HG02884 (cell line): Measurements from ENCODE around the gene FHIT.
"Not testable (repeated sequence)": the region's sequence is repeated elsewhere in the genome, so short reads cannot be mapped to it uniquely, and the experiment has no call there.

ENCODE experiments used
- ATAC-seq: cut with Tn5 transposase; IDR thresholded peaks from one replicate; pipeline ENCODE4 v1.9.1; 2021; ENCODE audit warnings: mild to moderate bottlenecking, moderate library complexity; ENCODE audit not compliant: unreplicated experiment

Gene FHIT

DNA sequence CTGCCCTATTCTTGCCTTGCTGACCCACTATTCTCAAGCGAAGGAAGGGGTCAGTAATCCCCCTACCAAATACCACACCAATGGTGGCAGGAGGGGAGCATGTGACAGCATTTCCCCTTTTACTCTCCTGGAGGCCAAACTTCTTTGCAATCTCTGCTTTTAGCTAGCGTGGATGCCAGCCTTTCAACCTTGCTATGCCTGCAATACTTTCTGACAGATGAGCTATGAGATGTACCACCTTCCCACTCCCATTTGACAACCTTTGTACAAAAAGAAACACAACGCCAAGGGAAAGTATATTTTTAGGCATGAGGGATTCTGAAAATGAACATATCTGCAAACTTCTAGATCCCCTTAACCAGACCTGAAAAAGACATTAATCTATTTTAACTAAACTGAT, 302.1 kb downstream of the FHIT start:
- ATAC-seq, result no peak

DNA sequence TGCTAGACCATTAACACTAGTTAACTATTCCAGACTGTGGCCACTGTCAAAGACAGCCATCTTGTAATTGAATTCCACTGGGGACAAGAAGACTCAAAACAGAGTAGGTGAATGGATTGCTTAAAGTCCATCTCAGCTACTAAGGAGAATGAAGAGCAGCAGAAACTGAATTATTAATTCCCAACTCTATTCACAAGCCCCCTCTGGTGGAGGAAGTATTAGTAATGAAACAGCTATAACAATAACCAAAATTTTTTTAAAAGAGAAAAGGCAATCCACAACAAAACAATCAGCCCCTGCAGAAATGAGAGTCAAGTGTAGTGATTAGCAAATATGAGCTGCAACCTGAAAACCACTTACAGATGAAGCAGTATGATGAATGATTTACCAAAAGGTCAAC, 302.8 kb downstream of the FHIT start:
- no peak for ATAC-seq

- ATAC-seq, result no peak
Measured at GRCh38 chr3:60935709-60936108, 315.5 kb downstream of the FHIT start.

- no peak for ATAC-seq
Measured at GRCh38 chr3:60933824-60934223, 317.4 kb downstream of the FHIT start.

- ATAC-seq, result no peak
Measured at GRCh38 chr3:60932643-60933042, 318.6 kb downstream of the FHIT start.

DNA sequence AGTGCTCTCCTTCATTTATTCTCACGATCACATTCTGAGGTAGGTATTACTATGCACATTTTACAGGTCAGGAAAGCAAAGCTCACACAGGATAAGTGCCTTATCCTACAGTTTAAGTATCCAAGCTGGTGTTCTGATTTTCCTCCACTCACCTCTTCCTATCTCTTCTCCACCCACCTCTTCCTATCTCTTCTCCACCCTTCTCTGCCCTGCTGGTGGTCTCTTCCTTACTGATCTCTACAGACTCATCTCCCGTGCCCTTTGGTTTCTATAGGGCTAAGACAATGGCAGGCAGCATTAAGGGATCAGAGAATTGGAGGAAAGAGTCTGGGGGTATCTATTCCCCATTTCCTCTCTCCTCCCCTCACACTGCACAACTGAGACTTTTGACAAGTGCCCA, 319.1 kb downstream of the FHIT start:
- no peak for ATAC-seq

- ATAC-seq, result no peak
Measured at GRCh38 chr3:60931452-60931851, 319.8 kb downstream of the FHIT start.

DNA sequence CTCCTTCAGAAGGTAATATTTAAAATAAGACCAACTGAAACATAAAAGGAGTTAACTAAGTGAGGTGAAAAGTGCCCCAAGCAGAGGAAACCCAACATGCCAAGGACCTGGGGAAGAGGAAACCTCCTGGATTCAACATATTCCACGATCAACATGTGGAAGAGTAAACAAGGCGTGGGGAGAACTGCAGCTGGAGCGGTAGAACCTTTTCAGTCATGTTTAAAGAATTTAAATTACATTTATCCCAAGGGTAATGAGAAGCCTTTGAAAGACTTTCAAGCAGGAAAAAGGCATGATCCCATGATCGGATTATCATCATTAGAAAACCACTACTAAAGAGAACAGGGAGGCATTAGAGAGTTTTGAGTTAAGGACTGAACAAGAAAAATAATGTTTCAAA, 330.7 kb downstream of the FHIT start:
- no peak for ATAC-seq

GRCh38 chr3:60919296-60919695, 332.0 kb downstream of the FHIT start:
- no peak for ATAC-seq

DNA sequence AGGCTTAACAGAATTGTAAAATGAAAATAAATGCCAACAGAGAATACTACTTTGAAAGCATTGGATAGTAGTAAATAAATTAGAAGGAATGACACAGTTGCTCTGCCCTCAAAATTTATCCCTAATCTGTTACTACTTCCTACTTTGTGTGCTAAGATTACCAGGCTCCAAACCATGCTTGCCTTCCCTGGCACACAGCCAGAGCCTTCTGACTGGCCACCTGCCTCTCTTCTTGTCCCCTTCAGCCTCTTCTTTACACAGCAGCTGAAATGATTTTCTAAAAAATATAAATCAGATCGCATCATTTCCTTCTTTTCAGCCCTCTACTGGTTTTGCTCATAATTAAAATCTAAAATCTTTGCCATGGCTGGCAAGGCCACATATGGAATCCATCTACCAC, 334.1 kb downstream of the FHIT start:
- ATAC-seq, result no peak

GRCh38 chr3:60916546-60916945, 334.7 kb downstream of the FHIT start:
- ATAC-seq, result no peak

- no peak for ATAC-seq
Measured at GRCh38 chr3:60913474-60913873, 337.8 kb downstream of the FHIT start.

DNA sequence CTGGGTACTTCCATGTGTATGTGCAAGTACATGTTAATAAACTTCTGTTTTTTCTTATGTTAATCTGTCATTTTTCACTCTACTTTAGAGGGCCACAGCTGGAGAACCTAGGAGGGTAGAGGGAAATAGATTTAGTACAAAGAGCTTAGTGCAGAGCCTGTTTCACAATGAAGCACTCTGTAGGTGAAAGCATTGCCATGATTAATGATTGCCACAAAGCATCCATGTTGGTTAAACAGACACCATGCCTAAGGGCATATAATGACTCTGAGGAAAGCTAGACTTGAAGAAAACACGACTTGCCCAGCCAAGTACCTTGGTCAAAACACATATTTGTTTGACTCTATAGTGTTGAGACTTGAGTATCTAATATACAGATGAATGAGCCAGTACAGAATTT, 338.4 kb downstream of the FHIT start:
- ATAC-seq, result no peak

- ATAC-seq, result no peak
Measured at GRCh38 chr3:60912142-60912541, 339.1 kb downstream of the FHIT start.

DNA sequence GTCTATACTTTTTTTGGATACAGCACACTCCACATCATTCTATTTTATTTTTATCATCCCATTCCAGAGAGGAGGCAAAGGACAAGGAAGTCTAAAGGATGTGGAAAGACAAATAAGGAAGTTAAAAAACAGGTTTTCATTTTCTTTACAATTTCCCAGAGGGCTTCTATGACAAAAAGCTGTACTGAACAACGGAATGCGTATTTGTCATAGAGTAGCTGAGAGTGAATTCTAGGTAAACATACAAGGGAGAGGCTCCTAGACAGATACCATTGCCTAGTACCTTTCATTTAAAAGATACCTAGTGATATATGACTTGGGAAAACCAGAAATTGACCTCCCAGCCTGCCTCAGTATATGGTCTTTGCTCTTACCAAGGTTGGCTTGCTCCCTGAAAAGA, 341.7 kb downstream of the FHIT start:
- no peak for ATAC-seq

DNA sequence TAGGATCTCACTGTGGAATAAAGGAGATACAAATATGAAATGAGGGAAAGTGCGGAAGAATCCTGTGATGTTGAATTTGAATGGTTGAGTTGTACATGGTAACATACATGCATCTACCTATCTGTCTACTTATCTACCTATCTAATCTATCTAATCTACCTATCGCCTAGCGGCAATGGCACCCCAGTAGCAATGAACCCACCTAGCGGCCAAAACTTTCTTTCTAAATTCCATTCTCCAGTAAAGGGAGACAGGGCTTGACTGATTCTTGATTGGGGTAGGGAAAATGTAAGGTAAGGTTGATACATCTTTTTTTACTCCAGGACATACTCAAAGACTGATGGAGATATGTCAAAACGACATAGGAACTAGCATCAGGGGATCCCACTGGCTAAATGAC, 345.0 kb downstream of the FHIT start:
- ATAC-seq, result no peak

DNA sequence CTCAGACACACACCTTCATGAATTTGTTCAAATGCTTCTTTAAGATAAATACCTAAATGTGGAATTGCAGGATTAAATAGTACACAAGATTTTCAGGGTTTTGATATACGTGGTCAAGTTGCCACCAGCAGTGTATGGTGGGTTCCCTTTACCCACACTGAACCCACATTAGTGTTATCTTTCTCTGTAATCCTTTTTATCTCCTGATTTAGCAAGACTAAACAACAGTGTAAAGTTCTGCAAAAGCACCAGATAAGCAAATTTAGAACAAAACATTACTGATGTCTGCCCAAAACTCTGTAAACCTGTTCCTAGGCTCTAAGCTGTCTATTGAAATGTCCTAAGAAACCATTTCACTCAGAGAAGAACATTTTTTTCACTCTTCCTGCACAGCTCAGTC, 352.9 kb downstream of the FHIT start:
- no peak for ATAC-seq

GRCh38 chr3:60893946-60894345, 357.3 kb downstream of the FHIT start:
- ATAC-seq, result no peak

DNA sequence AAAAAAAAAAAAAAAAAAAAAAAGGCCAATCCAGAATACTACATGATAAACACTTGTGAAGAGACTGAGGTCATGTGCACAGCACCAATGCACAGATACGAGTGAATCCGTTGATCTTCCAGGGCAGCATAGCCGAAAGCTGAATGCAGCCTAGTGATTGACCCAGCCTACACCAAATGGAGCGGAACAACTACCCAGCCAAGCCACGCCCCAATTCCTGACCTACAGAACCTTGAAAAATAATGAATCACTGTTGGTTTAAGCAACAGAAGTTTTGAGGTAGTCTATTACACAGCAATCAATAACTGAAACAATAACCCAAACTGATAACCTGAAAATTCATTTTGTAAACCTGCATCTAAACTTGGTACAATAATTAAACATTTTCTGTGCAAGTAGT, 361.0 kb downstream of the FHIT start:
- ATAC-seq, result no peak

DNA sequence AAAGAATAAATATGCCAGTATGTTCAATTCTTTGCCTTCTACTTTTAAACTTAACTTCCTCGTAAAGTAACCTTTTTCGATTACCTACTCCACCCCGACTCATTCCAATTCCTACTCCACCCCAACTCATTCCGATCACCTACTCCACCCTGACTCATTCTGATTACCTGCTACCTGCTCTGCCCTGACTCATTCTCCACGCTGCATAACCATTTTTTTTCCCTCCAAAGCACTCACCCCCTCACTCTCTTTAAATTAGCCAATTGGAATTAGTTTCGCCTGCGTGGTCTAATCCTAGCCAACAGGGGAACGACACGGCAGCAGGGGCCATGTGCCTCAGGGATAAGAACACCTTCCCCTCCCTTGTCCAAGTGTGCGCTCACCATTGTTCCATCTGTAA, 362.3 kb downstream of the FHIT start:
- not testable (repeated sequence) for ATAC-seq

- ATAC-seq, result no peak
Measured at GRCh38 chr3:60887574-60887973, 363.7 kb downstream of the FHIT start.

DNA sequence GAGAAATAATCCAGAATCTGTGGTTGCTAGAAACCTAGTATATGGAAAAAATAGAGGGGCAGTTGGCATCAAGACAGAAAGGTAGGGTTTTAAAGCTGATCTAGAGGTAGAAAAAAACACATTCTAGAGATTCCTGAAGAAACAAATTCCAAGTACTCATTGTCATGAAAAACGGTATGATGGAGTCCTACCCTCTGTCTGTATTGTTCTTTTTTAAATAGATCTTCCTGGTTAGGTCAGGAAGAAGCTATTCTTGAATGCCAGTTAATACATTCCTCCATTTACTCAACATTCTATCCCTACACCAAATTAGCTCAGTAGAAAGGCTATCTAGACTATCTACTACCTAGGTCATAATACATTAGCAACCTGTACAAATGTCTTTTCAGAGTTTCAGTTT, 364.7 kb downstream of the FHIT start:
- ATAC-seq, result no peak

GRCh38 chr3:60884005-60884404, 367.2 kb downstream of the FHIT start:
- no peak for ATAC-seq

GRCh38 chr3:60877188-60877587, 374.1 kb downstream of the FHIT start:
- no peak for ATAC-seq
